Measurements from ENCODE around the gene LY6G6F. TPM values are rescaled to one million over a fixed set of nuclear protein-coding genes. Genes with fewer than 3 reads are reported as not detected.

LY6G6F gene
- total and polyA plus RNA-seq, 2 of the 13 experiments (the other 11 are each of a cell fraction or from before 2014, with no cell fraction given) = not detected

DNA sequence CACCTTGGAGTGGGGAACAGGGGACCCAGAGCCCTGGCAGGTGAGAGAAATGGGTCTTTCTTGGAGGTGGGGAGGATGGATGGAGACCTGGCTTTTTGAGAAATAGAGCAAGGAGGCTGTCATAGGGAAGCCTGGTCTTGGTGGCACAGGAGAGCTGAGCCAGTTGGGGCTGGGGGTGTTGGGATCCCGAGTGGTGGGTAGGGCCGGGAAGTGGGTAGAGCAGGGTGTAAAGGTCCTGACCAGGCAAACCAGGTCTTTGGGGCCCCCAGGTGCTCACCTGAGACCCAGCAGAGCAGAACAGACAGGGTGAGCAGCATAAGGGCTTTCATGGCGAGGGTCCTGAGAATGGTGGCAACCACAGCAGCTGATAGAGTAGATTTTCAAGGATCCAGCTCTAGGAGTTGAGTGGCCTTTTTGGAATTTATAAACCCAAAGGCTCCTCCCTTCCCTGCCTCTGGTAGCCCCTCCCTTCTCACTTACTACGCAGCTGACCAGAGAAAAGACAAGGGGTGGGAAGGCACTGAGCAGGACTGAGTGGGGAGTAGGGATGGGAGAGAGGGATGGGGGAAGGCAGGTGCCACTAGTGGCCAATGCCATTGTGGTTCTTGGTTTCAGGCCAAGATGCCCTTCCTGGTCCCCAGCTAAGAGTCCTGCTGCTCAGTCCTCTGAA, 14.8 kb downstream of the LY6G6F start, which contains the start of gene LY6G6C:
Gene LY6G6C (minus strand): TSS at position 396 of the 670 bp plus-strand sequence. CDS start 67 bp downstream, at position 329.
- Histone ChIP-seq H3K4me3 (replicated peaks in 1 of 3; ENCODE audit: insufficient read depth in 1 of 3, low read depth in 2 of 3, low read length in 3 of 3) (no peak within 1 kb of the TSS), H3K4me1 (ENCODE audit: insufficient read depth, low read length) (peaks cover 9% of the 10 kb centered on the region), H3K36me3 (replicated peaks in 1 of 2; ENCODE audit: control insufficient read depth in 1 of 2, insufficient read depth in 2 of 2, low read length in 2 of 2) (no peaks in the 10 kb centered on the region), H3K4me2 (ENCODE audit: low read depth, low read length) (no peak within 1 kb of the TSS), H4K20me1 (ENCODE audit: insufficient read depth, low read length) (no peaks in the 10 kb centered on the region), H3K27ac (ENCODE audit: extremely low read length, insufficient read depth, low read length) (no peak within 1 kb of the TSS), H3K27me3 (ENCODE audit: control insufficient read depth in 1 of 2, insufficient read depth in 2 of 2, low read length in 2 of 2) (peaks cover 3 to 35% of the 10 kb centered on the region in 2 experiments; a peak in 4 of 5 replicates), H3K9ac (ENCODE audit: insufficient read depth, low read depth, low read length) (no peak within 1 kb of the TSS), H3K9me3 (ENCODE audit: low read length) (no peaks in the 10 kb centered on the region), H2AFZ (ENCODE audit: low read length) (no peak within 1 kb of the TSS), H3K79me2 (ENCODE audit: insufficient read depth, low read length) (no peaks in the 10 kb centered on the region)
- no peak for ATAC-seq
- ChIA-PET CTCF (ENCODE audit: low intra/inter-chr PET ratio, low total read pairs) (no interaction called here), POLR2A (interaction anchor here (3.4 kb wide), 1 partner anchor 106 kb away, joined by 12 read pairs; the partner anchor contains the start of gene HSPA1B)
- BruUV-seq (replicated peaks) = no TSS peak
- TF ChIP-seq, protein P1, sequence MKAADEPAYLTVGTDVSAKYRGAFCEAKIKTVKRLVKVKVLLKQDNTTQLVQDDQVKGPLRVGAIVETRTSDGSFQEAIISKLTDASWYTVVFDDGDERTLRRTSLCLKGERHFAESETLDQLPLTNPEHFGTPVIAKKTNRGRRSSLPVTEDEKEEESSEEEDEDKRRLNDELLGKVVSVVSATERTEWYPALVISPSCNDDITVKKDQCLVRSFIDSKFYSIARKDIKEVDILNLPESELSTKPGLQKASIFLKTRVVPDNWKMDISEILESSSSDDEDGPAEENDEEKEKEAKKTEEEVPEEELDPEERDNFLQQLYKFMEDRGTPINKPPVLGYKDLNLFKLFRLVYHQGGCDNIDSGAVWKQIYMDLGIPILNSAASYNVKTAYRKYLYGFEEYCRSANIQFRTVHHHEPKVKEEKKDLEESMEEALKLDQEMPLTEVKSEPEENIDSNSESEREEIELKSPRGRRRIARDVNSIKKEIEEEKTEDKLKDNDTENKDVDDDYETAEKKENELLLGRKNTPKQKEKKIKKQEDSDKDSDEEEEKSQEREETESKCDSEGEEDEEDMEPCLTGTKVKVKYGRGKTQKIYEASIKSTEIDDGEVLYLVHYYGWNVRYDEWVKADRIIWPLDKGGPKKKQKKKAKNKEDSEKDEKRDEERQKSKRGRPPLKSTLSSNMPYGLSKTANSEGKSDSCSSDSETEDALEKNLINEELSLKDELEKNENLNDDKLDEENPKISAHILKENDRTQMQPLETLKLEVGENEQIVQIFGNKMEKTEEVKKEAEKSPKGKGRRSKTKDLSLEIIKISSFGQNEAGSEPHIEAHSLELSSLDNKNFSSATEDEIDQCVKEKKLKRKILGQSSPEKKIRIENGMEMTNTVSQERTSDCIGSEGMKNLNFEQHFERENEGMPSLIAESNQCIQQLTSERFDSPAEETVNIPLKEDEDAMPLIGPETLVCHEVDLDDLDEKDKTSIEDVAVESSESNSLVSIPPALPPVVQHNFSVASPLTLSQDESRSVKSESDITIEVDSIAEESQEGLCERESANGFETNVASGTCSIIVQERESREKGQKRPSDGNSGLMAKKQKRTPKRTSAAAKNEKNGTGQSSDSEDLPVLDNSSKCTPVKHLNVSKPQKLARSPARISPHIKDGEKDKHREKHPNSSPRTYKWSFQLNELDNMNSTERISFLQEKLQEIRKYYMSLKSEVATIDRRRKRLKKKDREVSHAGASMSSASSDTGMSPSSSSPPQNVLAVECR (CRISPR knock-in tag; IDR thresholded peaks at IDR 0.05; ENCODE audit: borderline replicate concordance) = 0 out of 2 replicates have a peak, but pooled peaks have one; percentile 20
- no peak for TF ChIP-seq ZNF451 (CRISPR knock-in tag; IDR thresholded peaks at IDR 0.05)
- TF ChIP-seq RNF2 (conservative IDR thresholded peaks at IDR 0.05; ENCODE audit: low read depth) = no peak
- intact Hi-C loops (cut with micrococcal nuclease; ENCODE audit: unreplicated experiment) (no loop called here), in situ Hi-C loops (cut with HindIII; ENCODE audit: extremely low pct_ligation_motif_present, low pct_unique_long_range_greater_than_20kb) (no loop called here)
- WGBS (ENCODE audit: low lambda C conversion rate) = 17% methylated on average over 4 of the region's 4 CpGs
- no peak for FAIRE-seq
- no peak for DNase-seq (ENCODE audit: low spot score)
